SK-N-DZ (cell line): ENCODE data around the gene DNAH3.
"Not testable (repeated sequence)": the region's sequence is repeated elsewhere in the genome, so short reads cannot be mapped to it uniquely, and the experiment has no call there.

Experiments
- DNase-seq: peaks from one replicate; pipeline ENCODE4 v3.0.0-alpha.2; 2015; ENCODE audit warnings: low spot score

DNAH3 gene

GRCh38 chr16:21001262-21001661, 149.4 kb downstream of the DNAH3 start:
- no peak for DNase-seq

DNA sequence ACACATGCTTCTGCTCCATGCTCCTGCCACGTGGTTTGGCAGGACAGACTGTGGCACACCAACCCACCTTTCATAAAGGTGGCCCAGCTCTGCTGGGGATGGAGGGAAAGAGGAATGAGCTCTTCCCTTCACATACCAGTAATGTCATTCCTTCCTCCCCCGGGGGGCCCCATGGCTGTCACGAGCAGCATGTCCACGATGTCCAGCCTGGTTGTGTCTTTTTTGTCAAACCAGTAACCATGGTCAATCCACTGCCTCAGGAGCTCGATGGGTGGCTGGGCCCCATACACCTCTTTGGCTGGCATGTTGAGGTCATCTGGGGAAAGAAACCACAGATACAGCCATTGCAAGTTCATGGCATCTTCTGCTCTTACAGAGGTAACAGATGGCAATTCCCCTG, 153.5 kb downstream of the DNAH3 start:
- no peak for DNase-seq

GRCh38 chr16:20995711-20996110, 154.9 kb downstream of the DNAH3 start:
- DNase-seq: no peak

DNA sequence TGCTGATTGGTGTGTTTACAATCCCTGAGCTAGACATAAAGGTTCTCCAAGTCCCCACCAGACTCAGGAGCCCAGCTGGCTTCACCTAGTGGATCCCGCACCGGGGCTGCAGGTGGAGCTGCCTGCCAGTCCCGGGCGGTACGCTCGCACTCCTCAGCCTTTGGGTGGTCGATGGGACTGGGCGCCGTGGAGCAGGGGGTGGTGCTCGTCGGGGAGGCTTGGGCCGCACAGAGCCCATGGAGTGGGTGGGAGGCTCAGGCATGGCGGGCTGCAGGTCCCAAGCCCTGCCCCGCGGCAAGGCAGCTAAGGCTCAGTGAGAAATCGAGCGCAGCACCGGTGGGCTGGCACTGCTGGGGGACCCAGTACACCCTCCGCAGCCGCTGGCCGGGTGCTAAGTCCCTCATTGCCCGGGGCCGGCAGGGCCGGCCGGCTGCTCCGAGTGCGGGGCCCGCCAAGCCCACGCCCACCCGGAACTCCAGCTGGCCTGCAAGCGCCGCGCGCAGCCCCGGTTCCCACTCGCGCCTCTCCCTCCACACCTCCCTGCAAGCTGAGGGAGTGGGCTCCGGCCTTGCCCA, 161.1 kb downstream of the DNAH3 start:
- DNase-seq: not testable (repeated sequence)

- DNase-seq: no peak
Measured at GRCh38 chr16:20987049-20987448, 163.6 kb downstream of the DNAH3 start.

- DNase-seq: no peak
Measured at GRCh38 chr16:20984019-20984418, 166.6 kb downstream of the DNAH3 start.

DNA sequence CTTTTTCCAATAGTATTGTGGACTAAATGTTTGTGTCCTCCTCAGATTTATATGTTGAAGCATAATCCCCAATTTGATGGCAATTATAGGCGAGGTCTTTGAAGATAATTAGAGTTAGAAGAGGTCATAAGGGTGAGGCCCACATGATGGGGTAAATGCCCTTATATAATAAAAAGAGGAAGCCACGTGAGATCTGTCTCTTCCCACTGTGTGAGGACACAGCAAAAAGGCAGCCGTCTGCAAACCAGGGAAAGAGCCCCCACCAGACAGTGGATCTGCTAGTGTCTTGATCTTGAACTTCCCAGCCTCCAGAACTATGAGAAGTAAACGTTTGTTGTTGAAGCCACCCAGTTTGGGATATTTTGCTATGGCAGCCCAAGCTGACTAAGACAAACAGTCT, 174.1 kb downstream of the DNAH3 start:
- DNase-seq: no peak

- DNase-seq: not testable (repeated sequence)
Measured at GRCh38 chr16:20973201-20973600, 177.4 kb downstream of the DNAH3 start.

GRCh38 chr16:20971401-20971800, 179.2 kb downstream of the DNAH3 start:
- DNase-seq: no peak

DNA sequence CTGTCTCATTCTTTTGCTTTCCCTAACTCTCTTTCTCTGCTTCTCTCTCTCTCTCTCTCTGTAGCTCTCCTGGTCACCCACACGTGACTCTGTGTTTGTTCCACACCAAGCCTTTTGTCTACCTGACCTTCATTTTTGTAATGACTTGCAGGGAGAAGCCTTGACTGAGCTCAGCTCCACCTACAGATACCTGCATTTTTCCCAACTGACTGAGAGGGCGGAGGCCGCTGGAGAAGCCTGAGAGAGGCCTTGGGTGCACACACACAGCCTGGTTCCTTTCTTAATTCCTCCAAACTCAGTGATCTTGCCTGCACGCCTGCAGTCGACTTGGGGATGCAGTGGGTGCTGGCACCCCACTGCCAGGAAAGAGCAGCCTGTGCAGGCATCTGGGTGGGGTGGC, 181.3 kb downstream of the DNAH3 start:
- DNase-seq: no peak

- no peak for DNase-seq
Measured at GRCh38 chr16:20968765-20969164, 181.9 kb downstream of the DNAH3 start.

GRCh38 chr16:20960899-20961298, 189.7 kb downstream of the DNAH3 start:
- DNase-seq: no peak

GRCh38 chr16:20957153-20957552, 193.5 kb downstream of the DNAH3 start:
- no peak for DNase-seq

- DNase-seq: no peak
Measured at GRCh38 chr16:20956319-20956718, 194.3 kb downstream of the DNAH3 start.

GRCh38 chr16:20954574-20954973, 196.1 kb downstream of the DNAH3 start:
- no peak for DNase-seq

- DNase-seq: no peak
Measured at GRCh38 chr16:20952139-20952920, 198.3 kb downstream of the DNAH3 start.

GRCh38 chr16:20950294-20950693, 200.4 kb downstream of the DNAH3 start:
- no peak for DNase-seq

DNA sequence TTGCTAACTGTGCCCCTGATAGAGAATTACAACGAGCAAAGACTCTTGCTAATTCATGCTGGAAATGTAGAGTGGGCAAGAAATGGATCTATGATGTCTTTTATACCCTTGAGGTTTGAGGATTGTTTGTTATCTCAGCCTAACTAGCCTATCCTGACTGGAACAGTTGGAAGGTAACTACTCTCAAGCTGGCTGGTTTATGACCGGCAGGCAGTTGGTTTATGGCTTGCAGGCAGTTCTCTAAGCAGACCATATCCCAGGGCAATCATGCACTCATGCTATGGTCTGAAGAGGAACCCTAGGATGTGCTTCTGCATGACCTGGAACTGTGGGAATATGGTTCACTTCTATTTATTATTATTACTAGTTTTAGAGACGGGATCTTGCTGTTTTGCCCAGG, 201.0 kb downstream of the DNAH3 start:
- DNase-seq: no peak

GRCh38 chr16:20948444-20948843, 202.2 kb downstream of the DNAH3 start:
- peak; percentile 40 for DNase-seq

DNA sequence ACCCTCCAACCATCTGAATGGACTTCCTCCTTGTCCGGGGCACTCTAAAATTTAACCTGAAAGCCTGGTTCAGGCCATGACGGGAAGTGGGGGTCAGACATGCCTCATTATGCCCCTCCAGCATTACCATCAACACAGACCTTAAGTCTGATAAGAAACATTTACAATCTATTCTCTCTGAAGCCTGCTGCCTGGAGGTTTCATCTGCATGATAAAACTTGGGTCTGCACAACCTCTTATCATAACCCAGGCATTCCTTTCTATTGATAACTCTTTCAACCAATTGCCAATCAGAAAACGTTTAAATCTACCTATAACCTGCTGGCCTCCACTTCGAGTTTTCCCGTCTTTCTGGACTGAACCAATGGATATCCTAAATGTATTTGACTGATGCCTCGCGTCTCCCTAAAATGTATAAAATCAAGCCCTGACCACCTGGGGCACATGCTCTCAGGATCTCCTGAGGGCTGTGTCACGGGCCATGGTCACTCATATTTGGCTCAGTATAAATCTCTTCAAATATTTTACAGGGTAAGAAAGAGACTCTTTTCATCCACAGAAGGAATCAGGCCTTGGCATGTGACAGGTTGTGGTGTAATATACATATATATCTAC, 204.5 kb downstream of the DNAH3 start:
- DNase-seq: no peak

DNA sequence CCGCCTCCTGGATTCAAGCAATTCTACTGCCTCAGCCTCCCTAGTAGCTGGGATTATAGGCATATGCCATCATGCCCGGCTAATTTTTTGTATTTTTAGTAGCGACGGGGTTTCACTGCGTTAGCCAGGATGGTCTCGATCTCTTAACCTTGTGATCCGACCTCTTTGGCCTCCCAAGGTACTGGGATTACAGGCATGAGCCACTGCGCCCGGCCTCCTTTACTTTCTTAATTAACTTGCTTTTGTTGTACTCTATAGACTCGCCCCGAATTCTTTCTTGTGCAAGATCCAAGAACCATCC, 205.1 kb downstream of the DNAH3 start:
- DNase-seq: not testable (repeated sequence)

- DNase-seq: no peak
Measured at GRCh38 chr16:20944861-20945574, 205.6 kb downstream of the DNAH3 start.

DNA sequence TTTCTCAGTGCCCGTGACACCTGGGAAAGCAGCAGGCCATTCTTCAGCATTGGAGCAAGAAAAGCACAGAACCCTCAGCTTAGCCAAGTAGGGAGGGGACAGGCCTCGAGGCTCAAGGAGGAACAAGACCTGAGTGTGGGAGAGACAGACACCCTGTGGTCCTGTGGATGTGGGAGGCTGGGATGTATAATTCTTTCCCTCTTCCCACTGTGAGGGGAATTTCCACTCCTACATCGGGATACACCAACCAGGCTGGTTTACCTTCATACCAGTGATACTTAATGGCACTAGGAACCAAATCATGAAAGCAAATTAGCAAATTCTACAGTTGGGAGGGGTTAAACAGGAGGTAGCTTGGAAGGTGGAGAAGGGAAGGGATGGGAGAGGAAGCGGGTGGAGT, 208.4 kb downstream of the DNAH3 start:
- DNase-seq: no peak
